Gastroesophageal sphincter (tissue), 4 donors: ENCODE data around the gene GSK3B. TPM values are rescaled to one million over a fixed set of nuclear protein-coding genes. Genes with fewer than 3 reads are reported as not detected.

Source experiments
- ATAC-seq: fragments of 150-250 bp; one replicate; pipeline ENCODE4 v1.9.1; 2016; ENCODE audit warnings: mild to moderate bottlenecking, moderate library complexity
- H3K27ac ChIP-seq, 4 donors: fragments of 200-600 bp; sonication (generic) in 3 of 4; 1 replicate in 3 of 4; 2 replicates in 1 of 4; pipeline ENCODE4 v1.5.1; 2016 to 2019
- H3K27me3 ChIP-seq: fragments of 200-600 bp; sonication (generic); one replicate; pipeline ENCODE4 v1.5.1; 2019
- H3K36me3 ChIP-seq, 2 donors: fragments of 200-600 bp; sonication (generic); one replicate each; pipeline ENCODE4 v1.5.1; 2019; ENCODE audit warnings: control low read depth in 1 of 2
- H3K4me1 ChIP-seq, 3 donors: fragments of 200-600 bp; sonication (generic); 1 replicate in 2 of 3; 2 replicates in 1 of 3; pipeline ENCODE4 v1.5.1; 2016 to 2019; ENCODE audit warnings: control low read depth in 2 of 3
- H3K4me3 ChIP-seq, 2 donors: fragments of 200-600 bp; sonication (generic); one replicate each; pipeline ENCODE4 v1.5.1; 2019; ENCODE audit warnings: mild to moderate bottlenecking in 1 of 2, moderate library complexity in 1 of 2
- H3K9me3 ChIP-seq, 3 donors: fragments of 200-600 bp; sonication (generic); one replicate each; pipeline ENCODE4 v1.5.1; 2017 to 2019; ENCODE audit warnings: control low read depth in 2 of 3
- EP300 ChIP-seq: sonication (generic); formaldehyde crosslinking; IDR thresholded peaks from one replicate; pipeline ENCODE4 v1.6.1; 2017; ENCODE audit warnings: antibody characterized with exemption, mild to moderate bottlenecking
- POLR2A ChIP-seq, 2 donors: fragments of 450-650 bp; IDR thresholded peaks; one replicate each; pipeline ENCODE4 v1.6.1; 2017; ENCODE audit warnings: antibody characterized with exemption in 2 of 2, mild to moderate bottlenecking in 2 of 2, moderate library complexity in 1 of 2
- POLR2AphosphoS5 ChIP-seq: sonication (generic); formaldehyde crosslinking; IDR thresholded peaks from one replicate; pipeline ENCODE4 v1.6.1; 2017; ENCODE audit warnings: antibody characterized with exemption
- WGBS, 2 donors: methylation state at CpG; one replicate each; pipeline ENCODE4 v1.1.5; 2018; ENCODE audit warnings: low coverage in 1 of 2; 5-methylcytosine and 5-hydroxymethylcytosine counted together
- total RNA-seq, 4 donors: library from RNA; depleted of rRNA; stranded (reverse); fragments of >200 nt; gene quantifications; one replicate each; pipeline ENCODE4 v1.1.0, GENCODE V29; 2016
- TF ChIP-seq, protein P1 (sequence below), 4 experiments: fragments of 200-600 bp in 2 of 4; fragments of 450-650 bp in 2 of 4; sonication (generic) in 1 of 4; IDR thresholded peaks; one replicate each; pipeline ENCODE4 v1.5.1; 2017 to 2019; ENCODE audit warnings: antibody characterized with exemption in 4 of 4, mild to moderate bottlenecking in 2 of 4, moderate library complexity in 2 of 4

Gene GSK3B
- total RNA-seq, 4 donors from 2014 or later = 32.7 to 40.6 (median 34.6) TPM

DNA sequence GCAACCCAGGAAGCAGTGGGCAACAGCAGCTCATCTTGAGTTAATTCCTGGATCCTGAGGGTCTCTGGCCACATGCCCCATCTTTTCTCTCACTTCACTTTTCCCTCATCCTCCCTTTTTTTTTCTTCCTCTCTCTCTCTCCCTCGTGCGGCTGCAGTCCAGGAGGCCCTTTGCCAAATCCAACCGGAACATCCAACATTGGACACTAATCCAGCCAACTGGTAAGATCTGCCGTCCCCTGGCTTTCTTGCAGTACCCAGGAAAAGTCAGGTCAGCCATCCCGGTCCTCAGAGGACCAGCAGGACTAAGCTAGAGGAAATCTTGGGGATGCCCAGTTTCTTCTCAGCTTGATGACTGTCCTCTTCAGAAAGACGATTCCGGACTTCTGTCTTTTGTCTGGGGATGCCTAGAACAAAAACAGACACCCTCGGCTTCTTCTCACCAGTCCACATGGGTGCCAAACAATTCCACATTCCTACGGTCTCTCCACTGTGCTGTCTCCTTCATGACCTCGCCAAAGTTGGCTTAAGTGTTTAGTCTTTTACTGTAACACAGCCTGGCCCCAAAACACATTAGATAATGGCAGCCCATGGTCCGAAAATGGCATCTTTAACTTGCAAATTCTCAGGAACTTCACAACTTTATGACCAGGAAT lies 115.6 kb downstream of the GSK3B start:
- Histone ChIP-seq H3K36me3 (peaks cover 0 to 11% of the 10 kb centered on the region in 2 donors), H3K27ac (no peak overlapping the region), H3K4me1 (peaks cover 0 to 18% (median 0%) of the 10 kb centered on the region in 3 donors), H3K4me3 (no peak overlapping the region), H3K9me3 (no peaks in the 10 kb centered on the region), H3K27me3 (no peaks in the 10 kb centered on the region)
- no peak for ATAC-seq
- WGBS, 2 donors = 70 to 89% methylated on average over 4 to 11 of the region's 11 CpGs
- TF ChIP-seq POLR2AphosphoS5 = no peak
- TF ChIP-seq, protein P1, sequence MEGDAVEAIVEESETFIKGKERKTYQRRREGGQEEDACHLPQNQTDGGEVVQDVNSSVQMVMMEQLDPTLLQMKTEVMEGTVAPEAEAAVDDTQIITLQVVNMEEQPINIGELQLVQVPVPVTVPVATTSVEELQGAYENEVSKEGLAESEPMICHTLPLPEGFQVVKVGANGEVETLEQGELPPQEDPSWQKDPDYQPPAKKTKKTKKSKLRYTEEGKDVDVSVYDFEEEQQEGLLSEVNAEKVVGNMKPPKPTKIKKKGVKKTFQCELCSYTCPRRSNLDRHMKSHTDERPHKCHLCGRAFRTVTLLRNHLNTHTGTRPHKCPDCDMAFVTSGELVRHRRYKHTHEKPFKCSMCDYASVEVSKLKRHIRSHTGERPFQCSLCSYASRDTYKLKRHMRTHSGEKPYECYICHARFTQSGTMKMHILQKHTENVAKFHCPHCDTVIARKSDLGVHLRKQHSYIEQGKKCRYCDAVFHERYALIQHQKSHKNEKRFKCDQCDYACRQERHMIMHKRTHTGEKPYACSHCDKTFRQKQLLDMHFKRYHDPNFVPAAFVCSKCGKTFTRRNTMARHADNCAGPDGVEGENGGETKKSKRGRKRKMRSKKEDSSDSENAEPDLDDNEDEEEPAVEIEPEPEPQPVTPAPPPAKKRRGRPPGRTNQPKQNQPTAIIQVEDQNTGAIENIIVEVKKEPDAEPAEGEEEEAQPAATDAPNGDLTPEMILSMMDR (IDR thresholded peaks at IDR 0.05) = no peak
- TF ChIP-seq POLR2A (IDR thresholded peaks at IDR 0.05) = no peak
- no peak for TF ChIP-seq EP300

DNA sequence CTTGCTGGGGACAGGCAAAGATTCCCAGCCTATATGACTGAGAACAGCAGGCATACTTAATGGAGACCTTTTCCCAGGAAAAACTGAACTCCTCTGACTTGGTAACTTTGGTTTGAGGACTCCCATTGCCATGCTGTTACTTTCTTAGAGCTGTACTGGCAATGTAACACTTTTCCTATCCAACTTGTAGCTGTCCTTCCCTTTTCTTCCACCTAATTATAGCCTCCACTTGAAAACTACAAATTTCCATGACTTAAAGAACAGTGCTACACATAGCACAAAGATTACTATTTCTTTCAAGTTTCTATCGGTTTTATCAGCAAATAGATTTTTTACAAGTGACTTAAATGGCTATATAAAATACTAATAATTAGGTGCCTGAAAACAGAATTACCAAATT lies 116.9 kb downstream of the GSK3B start:
- H3K4me3 ChIP-seq = no peak overlapping the region
- H3K27me3 ChIP-seq = no peaks in the 10 kb centered on the region
- no peak for ATAC-seq
- 45 to 69% methylated on average over 1 of the region's 1 CpG for WGBS, 2 donors
- no peak overlapping the region for H3K27ac ChIP-seq
- peaks cover 0 to 18% (median 0%) of the 10 kb centered on the region in 3 donors for H3K4me1 ChIP-seq
- peaks cover 0 to 11% of the 10 kb centered on the region in 2 donors for H3K36me3 ChIP-seq
- H3K9me3 ChIP-seq = no peaks in the 10 kb centered on the region
- TF ChIP-seq POLR2AphosphoS5 = no peak
- TF ChIP-seq EP300 = no peak
- TF ChIP-seq, protein P1 (IDR thresholded peaks at IDR 0.05) = no peak
- TF ChIP-seq POLR2A (IDR thresholded peaks at IDR 0.05) = no peak

DNA sequence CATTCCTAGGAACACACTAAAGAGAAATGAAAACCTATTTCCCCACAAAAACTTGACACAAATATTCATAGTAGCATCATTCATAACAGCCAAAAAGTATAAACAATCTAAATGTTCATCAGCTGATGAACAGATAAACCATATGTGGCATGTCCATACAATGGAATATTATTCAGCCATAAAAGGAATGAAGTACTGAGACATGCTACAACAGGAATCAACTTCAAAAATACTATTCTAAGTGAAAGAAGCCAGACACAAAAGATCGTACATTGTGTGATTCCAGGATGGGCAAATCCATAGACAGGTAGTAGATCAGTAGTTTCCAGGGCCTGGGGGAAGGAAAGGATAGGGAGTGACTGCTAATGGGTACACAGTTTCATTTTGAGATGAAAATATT lies 118.0 kb downstream of the GSK3B start:
- Histone ChIP-seq H3K27me3 (no peaks in the 10 kb centered on the region), H3K4me3 (no peak overlapping the region), H3K27ac (no peak overlapping the region), H3K36me3 (peaks cover 0 to 2% of the 10 kb centered on the region in 2 donors), H3K9me3 (no peaks in the 10 kb centered on the region), H3K4me1 (peaks cover 0 to 18% (median 0%) of the 10 kb centered on the region in 3 donors)
- ATAC-seq = no peak
- TF ChIP-seq POLR2AphosphoS5 (no peak), EP300 (no peak), POLR2A (IDR thresholded peaks at IDR 0.05) (no peak)
- TF ChIP-seq, protein P1 (IDR thresholded peaks at IDR 0.05) = no peak
- WGBS, 2 donors = 86 to 94% methylated on average over 1 of the region's 1 CpG

DNA sequence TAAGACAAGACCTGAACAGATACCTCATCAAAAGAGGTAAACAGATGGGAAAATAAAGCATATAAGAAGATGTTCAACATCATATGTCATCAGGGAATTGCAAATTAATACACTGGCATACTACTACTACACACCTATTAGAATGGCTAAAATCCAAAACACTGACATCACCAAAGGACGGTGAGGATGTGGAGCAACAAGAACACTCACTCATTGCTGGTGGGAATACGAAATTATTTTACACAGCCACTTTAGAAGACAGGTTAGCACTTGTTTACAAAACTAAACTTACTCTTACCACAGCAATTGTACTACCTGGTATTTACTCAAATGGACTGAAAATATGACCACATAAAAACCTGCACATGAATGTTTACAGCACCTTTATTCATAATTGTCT lies 119.6 kb downstream of the GSK3B start:
- 63 to 77% methylated on average over 2 of the region's 2 CpGs for WGBS, 2 donors
- H3K9me3 ChIP-seq = no peaks in the 10 kb centered on the region
- H3K4me3 ChIP-seq = no peak overlapping the region
- no peaks in the 10 kb centered on the region for H3K36me3 ChIP-seq
- no peak for TF ChIP-seq EP300
- no peak for TF ChIP-seq POLR2A (IDR thresholded peaks at IDR 0.05)
- TF ChIP-seq POLR2AphosphoS5 = no peak
- TF ChIP-seq, protein P1 (IDR thresholded peaks at IDR 0.05) = no peak
- H3K4me1 ChIP-seq = peaks cover 0 to 18% (median 0%) of the 10 kb centered on the region in 3 donors
- no peaks in the 10 kb centered on the region for H3K27me3 ChIP-seq
- ATAC-seq = no peak
- H3K27ac ChIP-seq = no peak overlapping the region

DNA sequence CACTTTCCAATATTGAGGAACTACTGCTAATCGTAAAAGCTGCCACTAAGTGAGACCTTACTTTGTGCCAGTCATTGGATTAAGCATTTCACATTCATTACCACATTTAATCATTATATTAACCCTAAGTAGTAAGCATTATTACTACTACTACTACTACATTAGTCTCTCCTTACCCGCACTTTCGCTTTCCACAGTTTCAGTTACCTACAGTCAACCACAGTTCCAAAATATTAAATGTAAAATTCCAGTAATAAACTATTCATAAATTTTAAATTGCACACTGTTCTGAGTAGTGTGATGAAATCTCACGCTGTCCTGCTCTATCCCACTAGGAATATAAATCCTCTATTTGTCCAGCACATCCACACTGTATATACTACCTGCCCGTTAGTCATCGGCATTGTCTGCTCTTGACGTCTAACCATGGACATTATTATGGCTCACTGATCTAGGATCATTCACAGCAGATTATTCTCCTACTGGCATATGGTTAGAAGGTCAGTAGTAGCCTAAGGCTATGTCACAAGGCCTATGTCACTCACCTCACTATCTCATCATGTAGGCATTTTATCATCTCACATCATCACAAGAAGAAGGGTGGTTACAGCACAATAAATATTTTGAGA lies 121.1 kb downstream of the GSK3B start:
- Histone ChIP-seq H3K27ac (no peak overlapping the region), H3K9me3 (no peaks in the 10 kb centered on the region), H3K36me3 (no peaks in the 10 kb centered on the region), H3K4me1 (peaks cover 0 to 9% (median 0%) of the 10 kb centered on the region in 3 donors), H3K27me3 (no peaks in the 10 kb centered on the region), H3K4me3 (no peak overlapping the region)
- no peak for ATAC-seq
- TF ChIP-seq POLR2AphosphoS5 (no peak), POLR2A (IDR thresholded peaks at IDR 0.05) (no peak), EP300 (no peak)
- TF ChIP-seq, protein P1 (IDR thresholded peaks at IDR 0.05) = no peak
- 94 to 96% methylated on average over 7 of the region's 7 CpGs for WGBS, 2 donors
